HG02763 (cell line): ENCODE data around the gene TNNI2.

Source experiments
- ATAC-seq: cut with Tn5 transposase; IDR thresholded peaks from one replicate; pipeline ENCODE4 v1.9.1; 2021; ENCODE audit warnings: mild to moderate bottlenecking, moderate library complexity; ENCODE audit not compliant: unreplicated experiment

TNNI2 gene

DNA sequence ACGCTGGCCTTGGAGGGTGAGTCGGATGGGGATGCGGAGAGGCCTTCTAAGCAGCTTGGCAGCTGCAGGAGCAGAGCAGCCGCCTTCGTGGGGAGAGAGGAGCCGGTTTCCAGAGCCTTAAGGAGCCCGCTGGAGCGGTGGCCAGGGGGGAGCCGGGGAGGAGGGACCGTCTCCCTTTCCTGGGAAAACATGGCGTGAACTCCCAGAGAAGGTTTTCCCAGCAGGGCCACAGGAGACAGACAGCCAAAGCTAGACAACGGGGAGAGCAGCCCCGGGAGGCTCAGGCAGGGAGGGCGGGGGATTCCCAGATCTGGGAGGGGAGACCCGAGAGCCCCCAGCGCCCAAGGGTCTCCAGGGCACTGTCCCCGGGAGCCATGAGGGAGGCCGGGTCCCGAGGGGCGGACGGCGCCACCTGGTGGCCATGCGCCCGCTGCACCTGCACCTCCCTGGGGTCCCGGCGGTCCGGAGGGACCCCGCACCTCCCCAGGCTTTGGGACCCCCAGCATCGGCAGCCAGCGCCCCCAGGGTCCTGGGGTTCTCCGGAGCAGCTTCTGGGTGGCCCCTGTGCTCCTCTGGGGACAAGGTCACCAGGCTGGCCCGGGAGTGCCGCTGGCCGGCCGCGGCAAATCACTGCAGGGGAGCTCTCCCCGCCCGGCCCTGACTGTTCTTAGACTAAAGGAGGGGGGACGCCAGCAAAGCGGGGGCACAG is 6.4 kb upstream of the TNNI2 start:
- ATAC-seq = no peak

DNA sequence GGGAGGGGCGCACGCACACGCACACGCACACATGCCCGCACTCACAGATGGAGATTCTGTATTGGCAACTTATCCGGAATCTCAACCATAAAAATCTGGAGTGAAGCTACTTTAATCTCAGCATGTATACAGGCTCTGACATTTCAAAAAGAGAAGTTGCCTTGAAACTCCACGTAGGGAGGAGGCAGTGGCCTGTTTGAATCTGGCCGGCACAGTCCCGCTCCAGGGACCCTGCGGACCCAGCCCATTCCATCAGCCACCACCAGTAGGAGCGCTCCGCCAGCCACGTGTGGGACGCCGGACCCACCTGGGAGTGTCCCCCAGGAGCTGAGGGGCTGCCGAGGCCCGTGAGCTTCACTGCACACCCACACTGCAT is 5.9 kb upstream of the TNNI2 start:
- no peak for ATAC-seq

DNA sequence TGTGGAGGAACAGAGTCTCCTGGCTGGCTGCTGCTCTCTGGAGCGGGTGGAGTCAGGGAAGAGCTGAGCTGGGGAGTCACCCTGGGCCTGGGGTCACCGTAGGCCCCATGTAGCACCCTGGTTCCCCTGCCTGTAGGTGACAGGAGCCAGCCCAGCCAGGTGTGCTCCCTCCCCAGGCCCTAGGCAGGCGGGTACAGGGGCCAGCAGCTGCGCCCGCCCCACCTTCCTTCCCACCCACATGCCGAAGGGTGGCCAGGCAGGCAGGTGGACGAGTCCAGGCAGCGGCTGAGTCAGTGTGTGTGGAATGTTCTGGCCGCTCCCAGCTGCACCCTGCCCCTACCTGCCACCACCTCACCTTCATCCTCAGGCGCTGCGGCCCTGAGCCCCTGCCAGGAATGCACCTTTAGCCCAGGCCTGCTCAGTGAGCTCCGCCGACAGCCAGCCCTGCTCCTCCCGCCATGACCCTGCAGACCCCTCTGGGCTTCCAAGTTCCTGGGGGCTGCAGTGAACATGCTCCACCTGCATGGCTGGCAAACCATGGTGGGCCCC is 4.6 kb upstream of the TNNI2 start:
- no peak for ATAC-seq

DNA sequence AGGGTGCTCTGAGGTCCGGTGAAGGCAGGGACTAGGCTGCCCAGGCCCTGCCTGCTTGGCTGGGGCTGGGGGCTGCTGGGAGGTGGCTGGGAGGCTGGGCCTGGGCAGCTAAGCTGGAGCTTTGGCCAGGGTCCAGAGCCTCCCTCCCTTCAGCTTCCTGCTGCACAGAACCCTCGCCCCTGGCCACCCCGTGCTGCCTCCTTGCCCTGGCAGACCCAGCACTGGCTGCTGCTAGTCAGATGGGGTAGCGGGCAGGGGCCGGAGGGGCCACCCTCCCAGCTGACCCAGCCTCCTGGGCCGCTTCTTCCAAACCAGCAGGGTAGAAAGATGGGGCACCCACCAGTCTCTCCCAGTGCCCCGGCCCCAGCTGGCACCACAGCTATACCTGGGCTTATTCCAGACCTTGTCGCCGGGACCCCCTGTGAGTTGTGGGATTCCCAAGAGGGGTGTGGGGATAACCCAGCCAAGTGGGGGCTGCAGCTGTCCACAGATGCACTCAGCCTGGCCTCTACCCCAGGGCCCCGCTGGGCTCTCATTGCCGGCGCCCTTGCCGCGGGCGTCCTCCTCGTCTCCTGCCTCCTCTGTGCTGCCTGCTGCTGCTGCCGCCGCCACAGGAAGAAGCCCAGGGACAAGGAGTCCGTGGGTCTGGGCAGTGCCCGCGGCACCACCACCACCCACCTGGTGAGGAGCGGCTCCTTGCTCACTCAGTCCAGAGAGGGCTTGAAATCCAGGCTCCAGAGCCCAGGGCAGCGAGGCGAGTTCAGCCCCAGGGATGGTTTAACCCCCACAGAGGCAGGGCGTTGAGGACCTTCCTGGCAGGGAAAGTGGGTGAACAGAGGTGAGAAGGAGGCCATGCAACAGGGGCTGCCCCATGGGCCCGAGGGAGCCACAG is 3.8 kb upstream of the TNNI2 start, which contains the start of gene SYT8:
TSS of gene SYT8 (plus strand) at position 212 of the 892 bp plus-strand sequence. CDS start at position 328, 116 bp downstream.
- ATAC-seq = no peak

DNA sequence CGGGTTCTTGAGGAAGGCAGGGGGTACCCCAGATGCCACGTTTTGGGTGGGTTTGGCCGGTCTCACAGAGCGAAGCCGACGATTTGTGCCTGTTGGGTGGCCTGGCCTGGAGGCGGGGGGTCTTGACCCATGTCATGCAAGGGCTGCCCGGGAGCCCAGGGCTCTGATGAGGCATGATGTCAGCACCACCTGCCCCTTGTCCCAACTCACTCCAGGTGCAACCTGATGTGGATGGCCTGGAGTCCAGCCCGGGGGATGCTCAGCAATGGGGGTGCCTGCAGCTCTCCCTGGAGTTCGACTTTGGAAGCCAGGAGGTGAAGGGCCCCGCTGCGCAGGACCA is 3.1 kb upstream of the TNNI2 start:
- ATAC-seq = no peak

DNA sequence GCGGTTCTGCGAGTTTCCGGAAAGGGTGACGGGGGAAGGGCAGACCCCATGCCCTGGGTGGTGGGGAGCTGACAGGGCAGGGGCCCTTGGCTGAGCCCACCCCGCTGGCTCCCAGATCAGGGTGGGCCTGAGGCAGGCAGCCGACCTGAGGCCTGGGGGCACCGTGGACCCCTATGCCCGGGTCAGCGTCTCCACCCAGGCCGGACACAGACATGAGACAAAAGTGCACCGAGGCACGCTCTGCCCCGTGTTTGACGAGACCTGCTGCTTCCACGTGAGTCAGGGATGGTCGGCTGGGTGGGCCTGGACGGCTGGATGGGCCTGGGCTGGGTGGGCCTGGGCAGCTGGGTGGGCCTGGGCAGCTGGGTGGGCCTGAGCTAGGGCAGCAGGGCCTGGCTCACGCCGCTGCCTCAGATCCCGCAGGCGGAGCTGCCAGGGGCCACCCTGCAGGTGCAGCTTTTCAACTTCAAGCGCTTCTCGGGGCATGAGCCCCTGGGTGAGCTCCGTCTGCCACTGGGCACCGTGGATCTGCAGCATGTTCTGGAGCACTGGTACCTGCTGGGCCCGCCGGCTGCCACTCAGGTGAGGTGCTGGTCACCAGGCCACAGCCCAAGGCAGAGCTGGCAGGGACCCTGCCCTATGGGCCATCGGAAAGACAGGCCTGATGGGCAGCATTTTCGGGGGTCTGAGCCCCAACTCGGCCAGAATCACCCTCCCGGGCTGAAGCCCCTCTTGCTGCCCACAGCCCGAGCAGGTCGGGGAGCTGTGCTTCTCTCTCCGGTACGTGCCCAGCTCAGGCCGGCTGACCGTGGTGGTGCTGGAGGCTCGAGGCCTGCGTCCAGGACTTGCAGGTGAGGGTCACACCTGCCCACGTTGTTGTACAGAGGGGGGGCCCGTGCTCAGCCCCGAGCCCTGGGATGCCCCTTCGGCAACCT is 2.5 kb upstream of the TNNI2 start:
- ATAC-seq = no peak

DNA sequence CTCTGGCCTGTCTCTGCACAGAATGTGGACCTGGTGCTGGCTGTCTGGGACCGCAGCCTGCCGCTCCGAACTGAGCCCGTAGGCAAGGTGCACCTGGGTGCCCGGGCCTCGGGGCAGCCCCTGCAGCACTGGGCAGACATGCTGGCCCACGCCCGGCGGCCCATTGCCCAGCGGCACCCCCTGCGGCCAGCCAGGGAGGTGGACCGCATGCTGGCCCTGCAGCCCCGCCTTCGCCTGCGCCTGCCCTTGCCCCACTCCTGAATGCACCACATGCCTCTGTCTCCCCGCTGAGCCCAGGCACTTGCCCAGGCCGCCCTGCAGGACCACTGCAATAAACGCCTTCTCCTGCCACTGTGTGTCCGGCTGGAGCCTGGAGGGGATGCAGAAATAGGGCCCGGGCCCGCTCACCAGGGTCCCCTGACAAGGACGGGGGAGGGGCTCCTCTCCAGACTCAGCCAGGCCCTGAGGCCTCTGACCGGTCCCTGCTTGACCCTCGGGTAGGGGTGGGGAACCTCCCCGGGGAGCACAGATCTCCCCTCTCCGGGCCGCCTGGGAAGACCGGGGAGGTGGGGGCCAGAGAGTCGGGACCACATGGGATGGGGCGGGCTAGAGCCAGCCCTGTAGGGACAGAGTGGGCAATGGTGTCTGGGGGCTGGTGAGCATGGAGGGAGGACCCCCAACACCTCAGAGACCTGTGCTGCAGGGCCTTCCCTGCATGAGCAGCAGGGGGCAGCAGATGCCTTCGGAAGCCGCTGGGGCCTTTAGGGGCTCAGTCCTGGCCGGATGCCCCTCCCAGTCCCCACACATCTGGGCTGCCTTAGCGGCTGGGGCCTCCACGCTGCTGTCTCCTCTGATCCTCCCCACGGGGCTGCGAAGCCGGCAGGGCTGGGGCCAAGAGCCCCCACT is 1.4 kb upstream of the TNNI2 start:
- no peak for ATAC-seq

DNA sequence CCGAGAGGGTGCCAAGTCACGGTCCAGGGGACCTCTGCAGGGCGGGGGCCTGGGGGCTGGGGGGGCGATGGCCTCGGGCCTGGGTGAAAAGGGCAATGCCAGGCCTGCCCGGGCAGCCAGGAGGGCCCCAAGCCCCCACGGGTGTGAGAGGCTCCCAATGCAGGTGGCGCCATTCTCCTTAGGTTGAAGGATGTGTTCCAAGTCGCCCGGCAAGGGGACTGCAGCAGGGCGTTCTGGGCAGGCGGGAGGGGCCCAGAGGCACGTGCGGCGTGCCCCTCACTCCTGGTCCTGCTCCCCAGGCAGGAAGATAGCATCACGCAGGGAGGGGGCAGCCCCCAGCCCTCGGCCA is 730 bp upstream of the TNNI2 start:
- no peak for ATAC-seq

DNA sequence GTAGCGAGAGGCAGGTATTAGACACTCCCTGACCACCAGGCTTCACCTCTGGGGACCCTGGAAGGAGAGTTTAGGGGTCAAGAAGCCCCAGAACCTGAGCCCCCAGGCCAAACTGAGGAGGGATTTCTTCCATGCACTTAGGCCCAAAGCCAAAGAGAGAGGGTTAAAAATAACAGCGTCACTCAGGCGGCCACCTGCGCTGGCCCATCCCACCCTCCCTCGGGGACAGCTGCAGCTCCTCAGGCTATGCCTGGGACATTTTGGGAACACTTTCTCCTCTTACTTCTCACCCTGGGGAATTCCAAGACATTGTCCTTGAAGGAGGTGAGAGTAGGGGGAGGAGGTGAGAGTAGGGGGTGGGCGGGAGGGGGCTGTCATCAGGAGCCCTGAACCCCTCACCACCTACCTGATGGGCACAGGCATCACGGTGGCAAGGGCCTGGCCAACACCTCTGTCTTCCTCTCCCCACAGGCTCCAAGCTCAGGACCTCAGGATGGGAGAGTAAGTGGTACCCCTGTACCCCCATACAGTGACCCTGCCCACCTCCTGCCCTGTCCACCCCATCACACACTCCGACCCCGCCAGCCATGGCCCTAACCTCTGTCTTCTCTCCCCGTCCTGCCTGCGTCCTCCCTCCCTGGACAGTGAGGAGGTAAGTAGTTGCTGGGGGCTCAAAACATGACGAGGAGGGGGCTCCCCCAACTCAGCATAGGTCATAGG is 583 bp downstream of the TNNI2 start:
- ATAC-seq = no peak

DNA sequence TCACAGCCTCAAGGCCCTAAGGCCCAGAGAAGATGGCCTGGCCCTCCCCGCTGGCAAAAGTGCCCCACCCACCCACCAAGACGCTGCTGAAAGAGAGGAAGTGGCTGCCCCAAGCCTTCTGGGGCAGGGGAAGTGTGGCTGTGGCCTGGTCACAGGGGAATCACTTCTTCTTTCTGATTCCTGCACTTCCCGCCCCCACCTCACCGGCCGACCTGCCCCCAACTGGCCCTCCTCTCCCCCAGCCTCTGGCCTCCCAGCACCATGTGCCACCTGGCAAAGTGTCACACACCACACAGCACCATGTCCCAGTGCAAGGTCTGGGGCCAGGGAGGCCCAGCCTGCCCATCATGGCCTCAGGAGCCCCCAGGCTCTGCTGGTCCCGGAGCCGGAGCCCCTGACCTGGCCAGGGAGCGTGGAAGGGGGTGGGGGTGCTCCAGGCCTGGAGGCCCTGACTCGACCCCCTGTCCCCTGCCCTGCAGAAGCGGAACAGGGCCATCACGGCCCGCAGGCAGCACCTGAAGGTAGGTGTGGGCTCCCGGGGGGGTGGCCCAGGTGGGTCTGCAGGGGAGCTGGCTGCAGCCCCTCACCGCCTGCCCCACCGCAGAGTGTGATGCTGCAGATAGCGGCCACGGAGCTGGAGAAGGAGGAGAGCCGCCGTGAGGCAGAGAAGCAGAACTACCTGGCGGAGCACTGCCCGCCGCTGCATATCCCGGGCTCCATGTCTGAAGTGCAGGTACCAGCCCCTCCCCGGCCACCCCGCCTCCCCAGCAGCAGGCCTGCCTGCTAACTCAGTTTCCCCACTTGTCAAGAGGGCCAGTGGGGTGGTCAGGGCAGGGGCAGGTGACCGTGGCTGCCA is 1.4 kb downstream of the TNNI2 start:
- ATAC-seq = peak; percentile 30

DNA sequence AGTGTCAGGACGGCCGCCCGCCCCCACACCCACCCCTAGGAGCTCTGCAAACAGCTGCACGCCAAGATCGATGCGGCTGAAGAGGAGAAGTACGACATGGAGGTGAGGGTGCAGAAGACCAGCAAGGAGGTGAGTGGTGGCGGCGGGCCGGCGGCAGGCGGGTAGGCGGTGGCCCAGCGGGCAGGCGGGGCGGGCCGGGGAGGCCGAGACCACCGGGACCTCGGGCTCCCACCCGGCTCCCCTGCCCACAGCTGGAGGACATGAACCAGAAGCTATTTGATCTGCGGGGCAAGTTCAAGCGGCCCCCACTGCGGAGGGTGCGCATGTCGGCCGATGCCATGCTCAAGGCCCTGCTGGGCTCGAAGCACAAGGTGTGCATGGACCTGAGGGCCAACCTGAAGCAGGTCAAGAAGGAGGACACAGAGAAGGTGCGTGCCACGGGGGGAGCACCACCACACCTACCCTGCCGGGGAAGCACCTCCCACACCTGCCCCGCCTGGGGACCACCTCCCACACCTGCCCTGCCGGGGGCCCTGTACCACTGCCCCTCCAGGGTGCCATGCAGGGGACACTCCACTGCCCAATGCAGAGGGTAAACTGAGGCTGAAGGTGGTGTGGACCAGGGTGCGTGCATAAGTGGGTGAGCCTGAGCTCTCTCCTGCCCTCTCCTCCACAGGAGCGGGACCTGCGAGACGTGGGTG is 2.1 kb downstream of the TNNI2 start:
- ATAC-seq = no peak

DNA sequence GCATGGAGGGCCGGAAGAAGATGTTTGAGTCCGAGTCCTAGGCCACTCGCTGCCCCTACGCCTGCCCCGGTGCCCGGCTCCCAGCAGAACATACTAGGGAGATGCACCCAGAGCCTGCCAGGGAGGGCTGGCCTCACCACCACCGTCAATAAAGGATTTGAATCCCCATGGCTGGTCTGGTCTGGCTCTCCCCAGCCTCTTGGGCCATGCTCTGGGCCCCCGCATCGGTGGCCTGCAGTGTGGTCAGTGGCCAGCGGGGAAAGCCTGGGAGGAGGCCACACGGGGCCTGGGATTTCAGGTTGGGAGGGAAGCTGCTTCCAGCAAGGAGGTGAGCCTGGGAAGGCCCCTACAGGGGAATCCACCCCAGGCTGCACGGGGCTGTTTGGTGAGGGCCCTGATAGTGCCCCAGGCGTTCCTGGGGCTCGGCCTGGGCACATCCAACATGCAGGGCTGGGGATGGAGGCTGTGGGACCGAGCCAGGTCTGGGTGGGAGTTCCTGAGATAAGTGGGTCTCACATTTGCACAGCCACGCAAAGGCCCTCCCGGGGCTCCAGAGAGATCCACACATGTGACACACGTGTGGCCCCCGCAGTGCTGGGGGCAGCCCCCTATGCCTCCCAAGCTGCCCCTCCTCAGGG is 2.8 kb downstream of the TNNI2 start:
- no peak for ATAC-seq

DNA sequence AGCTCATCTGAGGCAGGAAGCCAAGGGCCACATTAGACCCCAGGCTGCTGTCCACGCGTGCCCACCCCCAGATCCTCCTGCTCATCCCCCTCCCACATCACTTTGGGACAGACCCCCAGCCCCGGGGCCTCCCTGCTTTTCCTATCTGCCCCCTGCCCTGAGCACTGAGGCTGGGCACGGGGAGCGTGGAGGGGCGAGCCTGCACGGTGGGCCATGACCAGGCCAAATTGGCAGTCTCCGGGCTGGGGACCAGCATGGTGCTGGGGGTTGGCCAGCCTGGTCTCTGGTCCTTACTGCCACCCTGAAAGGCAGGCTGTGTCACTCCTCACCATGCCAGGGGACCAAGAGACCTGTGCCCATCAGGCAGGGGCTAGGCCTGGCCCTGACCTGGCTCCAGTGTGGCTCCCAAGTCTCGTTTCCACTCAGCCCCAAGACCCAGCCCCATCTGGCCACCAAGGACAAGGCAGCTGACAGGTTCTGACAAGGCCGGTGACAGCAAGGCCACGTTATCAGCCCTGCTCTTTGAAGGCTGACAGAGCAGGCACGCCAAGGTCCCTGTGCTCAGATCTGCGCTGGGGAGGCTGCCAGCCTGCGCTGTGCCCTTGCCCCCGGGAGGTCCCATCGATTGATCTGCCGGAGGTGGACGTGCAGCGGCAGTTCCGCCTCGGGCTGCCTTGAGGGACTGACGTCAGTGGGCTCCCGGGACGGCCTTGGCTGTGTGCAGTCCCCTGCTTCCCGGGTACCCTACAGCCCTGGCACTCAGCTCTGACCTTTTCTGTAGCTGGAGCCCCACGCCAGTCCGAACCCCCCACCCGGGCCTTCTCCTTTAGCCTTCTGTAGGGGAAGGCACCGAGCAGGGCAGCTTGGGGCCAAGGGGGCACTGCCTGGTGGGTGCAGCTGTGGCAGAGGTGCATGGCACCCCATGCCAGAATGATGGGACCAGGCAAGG is 3.6 kb downstream of the TNNI2 start:
- ATAC-seq = no peak

DNA sequence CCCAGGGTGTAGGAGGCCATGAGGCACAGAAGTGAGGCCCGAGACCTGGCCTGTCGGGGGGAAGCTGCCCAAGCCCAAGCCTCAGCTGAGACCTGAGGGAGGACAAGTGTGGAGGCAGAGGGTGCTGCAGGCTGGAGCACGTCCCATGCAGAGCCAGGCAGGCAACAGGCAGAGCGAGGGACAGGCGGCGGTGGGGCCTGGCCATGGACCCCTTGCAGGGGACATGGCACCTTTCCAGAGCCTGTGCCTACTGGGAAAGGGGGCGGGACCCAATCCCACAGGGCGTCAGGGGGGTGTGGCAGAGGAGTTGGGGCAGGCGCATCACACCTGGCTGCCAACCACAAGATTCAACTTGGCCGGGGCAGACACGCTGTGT is 4.3 kb downstream of the TNNI2 start:
- ATAC-seq = no peak

DNA sequence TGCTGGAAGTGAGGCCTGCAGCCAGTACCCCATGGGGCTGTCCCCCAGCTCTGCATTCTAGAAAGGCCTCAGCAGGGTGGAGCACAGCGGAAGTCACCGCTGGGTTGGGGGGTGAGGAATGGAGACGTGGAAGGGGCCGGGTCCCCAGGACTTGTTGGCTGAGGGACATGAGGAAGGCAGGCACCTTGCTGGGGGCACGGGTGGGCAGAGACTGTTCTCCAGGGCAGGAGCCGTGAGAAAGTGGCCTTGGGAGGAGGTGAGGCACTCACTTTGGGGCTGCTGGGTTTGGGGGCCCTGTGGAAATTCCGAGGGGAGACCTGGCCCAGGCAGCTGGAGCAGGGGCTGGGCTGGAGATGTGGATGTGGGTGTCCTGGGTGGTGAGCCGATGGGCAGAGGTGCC is 5.0 kb downstream of the TNNI2 start:
- no peak for ATAC-seq
